Activated CD8-positive, alpha-beta T cell treated with anti-CD3 and anti-CD28 coated beads for 36 hours (primary cell): ENCODE measurements around the gene C1orf159. TPM values are rescaled to one million over a fixed set of nuclear protein-coding genes. Genes with fewer than 3 reads are reported as not detected.

Experiments used
- ATAC-seq: fragments of 200-7000 bp; cut with Tn5 transposase; one replicate; pipeline ENCODE4 v1.10.0; 2021; ENCODE audit warnings: mild to moderate bottlenecking, moderate library complexity
- CTCF ChIA-PET: fragments of 350-600 bp; sonication (Branson Sonifier 250); formaldehyde crosslinking; loops from one replicate; lab custom pipeline; 2021; ENCODE audit warnings: antibody characterized with exemption; lab: Charles Lee
- POLR2A ChIA-PET: fragments of 350-600 bp; sonication (Branson Sonifier 250); formaldehyde crosslinking; loops from one replicate; lab custom pipeline; 2021; ENCODE audit warnings: antibody characterized with exemption; lab: Charles Lee
- DNase-seq: peaks from one replicate; pipeline ENCODE4 v3.0.0-alpha.2; 2020
- H3K27ac Mint-ChIP-seq: one replicate; pipeline ENCODE4 v1.8.0; 2021; ENCODE audit warnings: mild to moderate bottlenecking, mixed read lengths
- H3K27me3 Mint-ChIP-seq: one replicate; pipeline ENCODE4 v1.8.0; 2021; ENCODE audit warnings: mixed read lengths
- H3K36me3 Mint-ChIP-seq: one replicate; pipeline ENCODE4 v1.8.0; 2021; ENCODE audit warnings: low read depth, mixed read lengths
- H3K4me1 Mint-ChIP-seq: one replicate; pipeline ENCODE4 v1.8.0; 2021; ENCODE audit warnings: low read depth, mixed read lengths
- H3K4me3 Mint-ChIP-seq: one replicate; pipeline ENCODE4 v1.8.0; 2021; ENCODE audit warnings: mild to moderate bottlenecking, moderate library complexity, mixed read lengths
- H3K9me3 Mint-ChIP-seq: one replicate; pipeline ENCODE4 v1.8.0; 2021; ENCODE audit warnings: mixed read lengths
- CTCF ChIP-seq: fragments of 200-600 bp; IDR thresholded peaks from one replicate; pipeline ENCODE4 v1.8.0; 2022; ENCODE audit warnings: antibody characterized with exemption, mild to moderate bottlenecking
- intact Hi-C: fragments of 100-400 bp; cut with micrococcal nuclease; formaldehyde crosslinking; loops from one replicate; pipeline ENCODE4 v1.10.0; 2022
- total RNA-seq, 2 experiments: library from RNA; stranded (reverse); gene quantifications; one replicate each; pipeline ENCODE4 v1.2.3, GENCODE V29; 2021

C1orf159 gene
- total RNA-seq, 2 experiments from 2014 or later = 17.5 to 20.3 TPM

DNA sequence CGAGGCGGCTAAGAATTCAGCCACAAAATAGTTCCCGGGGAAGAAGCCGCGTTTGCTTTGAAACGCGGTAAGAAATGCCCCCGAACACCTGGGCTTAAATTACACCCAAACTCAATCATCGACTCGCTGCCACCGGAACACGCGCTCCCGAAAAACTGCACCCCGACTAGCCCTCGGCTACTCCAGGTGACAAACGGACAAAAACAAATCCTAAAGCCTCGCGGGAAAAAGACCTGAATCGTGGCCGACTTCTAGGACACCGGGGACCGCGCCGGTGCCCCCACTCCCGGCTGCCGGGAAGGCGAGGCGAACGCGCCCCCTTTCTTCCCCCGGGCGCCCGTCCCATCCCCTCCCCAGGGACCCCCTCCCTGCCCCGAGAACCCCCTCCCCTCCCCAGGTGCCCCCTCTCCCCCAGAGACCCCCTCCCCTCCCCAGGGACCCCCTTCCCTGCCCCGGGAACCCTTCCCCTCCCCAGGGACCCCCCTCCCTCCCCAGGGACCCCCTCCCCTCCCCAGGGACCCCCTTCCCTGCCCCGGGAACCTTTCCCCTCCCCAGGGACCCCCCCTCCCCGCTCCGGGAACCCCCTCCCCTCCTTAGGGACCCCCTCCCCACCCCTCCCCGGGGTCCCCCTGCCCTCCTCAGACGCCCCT lies 628 bp downstream of the C1orf159 start:
- intact Hi-C loops = no loop called here
- POLR2A ChIA-PET = interaction anchor here (0.7 to 1.4 kb wide), 3 partner anchors 11 to 240 kb away, joined by 3 read pairs; no protein-coding TSS in a partner anchor
- Mint-ChIP-seq H3K27ac (peak overlapping the region; percentile 81), H3K9me3 (peaks cover 9% of the 10 kb centered on the region), H3K27me3 (peaks cover 7% of the 10 kb centered on the region), H3K36me3 (peaks cover 31% of the 10 kb centered on the region), H3K4me1 (peaks cover 22% of the 10 kb centered on the region), H3K4me3 (peak overlapping the region; percentile 76)
- TF ChIP-seq CTCF = no peak
- no peak for DNase-seq
- CTCF ChIA-PET = interaction anchor here (1.0 kb wide), 2 partner anchors 131 to 260 kb away, joined by 3 read pairs; partner anchors contain the start of gene AURKAIP1
- no peak for ATAC-seq

GRCh38 chr1:1114431-1114830 lies 1.5 kb downstream of the C1orf159 start:
- DNase-seq = no peak

DNA sequence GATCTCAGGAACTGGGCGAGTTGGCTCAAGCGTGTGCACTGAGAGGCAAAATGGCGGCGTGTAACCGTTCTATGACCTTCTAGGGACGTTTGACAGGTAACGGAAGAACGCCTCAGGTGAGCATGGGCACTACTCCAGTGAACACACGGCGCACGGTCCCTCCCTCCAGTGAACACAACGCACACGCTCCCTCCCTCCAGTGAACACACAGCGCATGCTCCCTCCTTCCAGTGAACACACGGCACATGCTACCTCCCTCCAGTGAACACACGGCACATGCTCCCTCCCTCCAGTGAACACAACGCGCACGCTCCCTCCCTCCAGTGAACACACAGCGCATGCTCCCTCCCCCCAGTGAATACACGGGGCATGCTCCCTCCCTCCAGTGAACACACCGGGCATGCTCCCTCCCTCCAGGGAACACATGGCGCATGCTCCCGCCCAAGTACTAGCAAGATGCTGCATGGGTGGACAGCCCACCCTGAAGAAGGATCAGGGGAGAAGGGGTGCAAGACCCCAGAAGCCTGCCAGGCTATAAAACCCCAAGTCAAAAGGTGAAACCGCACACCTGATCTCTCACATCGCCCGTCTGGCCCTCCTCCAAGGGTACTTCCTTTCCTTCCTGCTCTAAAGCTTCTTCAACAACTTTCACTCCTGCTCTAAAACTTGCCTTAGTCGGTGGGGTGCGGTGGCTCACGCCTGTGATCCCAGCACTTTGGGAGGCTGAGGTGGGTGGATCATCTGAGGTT lies 3.5 kb downstream of the C1orf159 start:
- Mint-ChIP-seq H3K36me3 (peaks cover 38% of the 10 kb centered on the region), H3K4me3 (no peak overlapping the region), H3K4me1 (peaks cover 26% of the 10 kb centered on the region), H3K27me3 (no peaks in the 10 kb centered on the region), H3K9me3 (peaks cover 13% of the 10 kb centered on the region), H3K27ac (no peak overlapping the region)
- TF ChIP-seq CTCF = no peak
- ChIA-PET CTCF (interaction anchor here (1.3 kb wide), 1 partner anchor 10 kb away, joined by 5 read pairs; no protein-coding TSS in a partner anchor), POLR2A (interaction anchor here (1.3 kb wide), 1 partner anchor 9 kb away, joined by 4 read pairs; no protein-coding TSS in a partner anchor)
- ATAC-seq (no peak), DNase-seq (no peak)
- intact Hi-C loops = no loop called here

More at GRCh38 chr1:1114431-1114830, 1.5 kb downstream of the C1orf159 start:
- H3K27me3 Mint-ChIP-seq = peaks cover 5% of the 10 kb centered on the region
- peaks cover 35% of the 10 kb centered on the region for H3K36me3 Mint-ChIP-seq
- peak overlapping the region; percentile 72 for H3K4me3 Mint-ChIP-seq
- H3K9me3 Mint-ChIP-seq = peaks cover 9% of the 10 kb centered on the region
- POLR2A ChIA-PET = interaction anchor here (0.8 to 1.5 kb wide), 3 partner anchors 14 to 139 kb away, joined by 3 to 6 read pairs (median 3); partner anchors contain the start of gene RNF223
- CTCF ChIA-PET = interaction anchor here (1.0 to 1.5 kb wide), 2 partner anchors 81 to 260 kb away, joined by 3 read pairs; partner anchors contain the start of gene AURKAIP1
- peak overlapping the region; percentile 81 for H3K27ac Mint-ChIP-seq
- intact Hi-C loops = no loop called here
- peaks cover 22% of the 10 kb centered on the region for H3K4me1 Mint-ChIP-seq
- ATAC-seq = no peak
- no peak for TF ChIP-seq CTCF

DNA sequence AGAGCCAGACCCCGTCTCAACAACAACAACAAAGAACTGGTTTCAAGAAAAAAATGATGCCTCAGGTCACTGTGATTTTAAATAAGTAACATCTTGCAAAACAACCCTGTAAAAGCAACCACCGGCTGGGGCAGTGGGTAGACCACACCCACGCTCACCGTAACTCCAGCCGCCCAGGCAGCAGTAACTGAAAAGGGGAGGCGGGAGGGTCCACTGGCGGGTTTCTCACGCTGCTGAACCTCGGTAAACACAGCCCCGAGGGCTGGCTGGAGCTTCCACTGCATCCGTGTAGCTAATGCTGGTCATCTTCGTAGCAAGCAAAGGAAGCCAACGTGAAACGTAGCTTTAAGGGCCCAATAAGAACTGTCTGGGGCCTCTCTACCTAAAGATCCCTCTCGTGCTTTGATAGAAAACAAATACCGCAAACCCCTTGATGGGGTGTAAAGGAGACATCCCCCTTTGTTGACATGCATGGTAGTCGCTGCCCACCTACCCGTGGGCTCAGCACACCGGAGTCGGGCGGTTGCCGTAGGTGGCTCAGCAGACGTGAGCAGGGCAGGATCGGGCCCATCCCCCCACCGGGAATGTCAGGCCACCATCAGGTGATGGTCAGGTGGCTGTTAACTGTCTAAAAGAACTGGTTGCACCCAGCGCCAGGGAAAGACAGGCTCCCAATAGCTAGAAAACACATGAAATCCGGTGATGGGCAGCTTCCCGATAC lies 4.2 kb downstream of the C1orf159 start:
- intact Hi-C loops = no loop called here
- H3K36me3 Mint-ChIP-seq = peaks cover 40% of the 10 kb centered on the region
- POLR2A ChIA-PET = interaction anchor here (1.3 kb wide), 1 partner anchor 8 kb away, joined by 4 read pairs; no protein-coding TSS in a partner anchor

More for the DNA sequence above, 4.2 kb downstream of the C1orf159 start:
- CTCF ChIA-PET = no interaction called here
- no peak for ATAC-seq
- Mint-ChIP-seq H3K27ac (no peak overlapping the region), H3K4me3 (no peak overlapping the region), H3K27me3 (no peaks in the 10 kb centered on the region), H3K9me3 (peaks cover 13% of the 10 kb centered on the region), H3K4me1 (peaks cover 25% of the 10 kb centered on the region)
- TF ChIP-seq CTCF = no peak
- DNase-seq = no peak
